ENCODE data around the gene FAM117A. TPM values are rescaled to one million over a fixed set of nuclear protein-coding genes. Genes with fewer than 3 reads are reported as not detected.

The FAM117A gene
- total RNA-seq, 1 donor from 2014 or later: 4.7 TPM

GRCh38 chr17:49788478-49789242 lies 24.7 kb upstream of the FAM117A start, which contains the start of gene KAT7:
TSS of gene KAT7 (plus strand) at chr17:49788681. CDS start at chr17:49788835, 154 bp downstream.
- peak within 1 kb of the TSS; percentile 99 for H3K4me3 ChIP-seq (ENCODE audit: low read depth, low read length)
- peak; percentile 94 for DNase-seq (ENCODE audit: low read depth)
- TF ChIP-seq CTCF (conservative IDR thresholded peaks at IDR 0.05; ENCODE audit: low read depth, low read length): no peak

- no peak for TF ChIP-seq CTCF (conservative IDR thresholded peaks at IDR 0.05; ENCODE audit: low read depth, low read length)
- DNase-seq (ENCODE audit: low read depth): no peak
- H3K4me3 ChIP-seq (ENCODE audit: low read depth, low read length): peak overlapping the region; percentile 99
Observed at GRCh38 chr17:49787884-49788477, 24.1 kb upstream of the FAM117A start.

GRCh38 chr17:49784636-49785035 lies 20.7 kb upstream of the FAM117A start:
- no peak for TF ChIP-seq CTCF (conservative IDR thresholded peaks at IDR 0.05; ENCODE audit: low read depth, low read length)
- H3K4me3 ChIP-seq (ENCODE audit: low read depth, low read length): no peak overlapping the region
- DNase-seq (ENCODE audit: low read depth): no peak

- H3K4me3 ChIP-seq (ENCODE audit: low read depth, low read length): no peak overlapping the region
- TF ChIP-seq CTCF (conservative IDR thresholded peaks at IDR 0.05; ENCODE audit: low read depth, low read length): no peak
- no peak for DNase-seq (ENCODE audit: low read depth)
Observed at GRCh38 chr17:49783791-49784190, 19.9 kb upstream of the FAM117A start.

GRCh38 chr17:49783071-49783715 lies 19.3 kb upstream of the FAM117A start:
- TF ChIP-seq CTCF (conservative IDR thresholded peaks at IDR 0.05; ENCODE audit: low read depth, low read length): no peak
- H3K4me3 ChIP-seq (ENCODE audit: low read depth, low read length): no peak overlapping the region
- no peak for DNase-seq (ENCODE audit: low read depth)

- DNase-seq (ENCODE audit: low read depth): no peak
- no peak overlapping the region for H3K4me3 ChIP-seq (ENCODE audit: low read depth, low read length)
- TF ChIP-seq CTCF (conservative IDR thresholded peaks at IDR 0.05; ENCODE audit: low read depth, low read length): peak; percentile 78
Observed at GRCh38 chr17:49779739-49780231, 15.9 kb upstream of the FAM117A start.

Data from epithelial cell of proximal tubule (primary cell).